HG03432 (cell line): ENCODE measurements around the gene METTL24.

Experiments
- ATAC-seq: cut with Tn5 transposase; IDR thresholded peaks from one replicate; pipeline ENCODE4 v1.9.1; 2021; ENCODE audit warnings: mild to moderate bottlenecking, moderate library complexity; ENCODE audit not compliant: unreplicated experiment

Gene METTL24, protein sequence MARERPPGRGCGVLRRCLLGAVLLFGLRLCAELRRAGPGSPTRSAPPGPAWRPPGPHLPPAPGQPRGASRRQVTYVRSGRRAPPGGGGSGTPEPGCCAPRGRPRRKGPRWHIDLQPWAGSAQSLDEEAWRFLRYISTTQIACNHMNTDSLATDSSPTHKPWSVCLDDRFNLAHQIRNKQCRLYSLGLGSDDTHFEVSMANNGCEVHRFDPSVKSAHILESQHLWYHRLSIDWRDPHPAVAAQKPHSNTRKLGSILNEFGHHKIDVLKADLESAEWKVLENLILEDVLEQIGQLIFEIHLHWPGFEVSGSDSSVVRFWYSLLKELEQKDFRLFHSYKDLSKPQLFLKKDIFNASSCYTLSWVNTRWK

DNA sequence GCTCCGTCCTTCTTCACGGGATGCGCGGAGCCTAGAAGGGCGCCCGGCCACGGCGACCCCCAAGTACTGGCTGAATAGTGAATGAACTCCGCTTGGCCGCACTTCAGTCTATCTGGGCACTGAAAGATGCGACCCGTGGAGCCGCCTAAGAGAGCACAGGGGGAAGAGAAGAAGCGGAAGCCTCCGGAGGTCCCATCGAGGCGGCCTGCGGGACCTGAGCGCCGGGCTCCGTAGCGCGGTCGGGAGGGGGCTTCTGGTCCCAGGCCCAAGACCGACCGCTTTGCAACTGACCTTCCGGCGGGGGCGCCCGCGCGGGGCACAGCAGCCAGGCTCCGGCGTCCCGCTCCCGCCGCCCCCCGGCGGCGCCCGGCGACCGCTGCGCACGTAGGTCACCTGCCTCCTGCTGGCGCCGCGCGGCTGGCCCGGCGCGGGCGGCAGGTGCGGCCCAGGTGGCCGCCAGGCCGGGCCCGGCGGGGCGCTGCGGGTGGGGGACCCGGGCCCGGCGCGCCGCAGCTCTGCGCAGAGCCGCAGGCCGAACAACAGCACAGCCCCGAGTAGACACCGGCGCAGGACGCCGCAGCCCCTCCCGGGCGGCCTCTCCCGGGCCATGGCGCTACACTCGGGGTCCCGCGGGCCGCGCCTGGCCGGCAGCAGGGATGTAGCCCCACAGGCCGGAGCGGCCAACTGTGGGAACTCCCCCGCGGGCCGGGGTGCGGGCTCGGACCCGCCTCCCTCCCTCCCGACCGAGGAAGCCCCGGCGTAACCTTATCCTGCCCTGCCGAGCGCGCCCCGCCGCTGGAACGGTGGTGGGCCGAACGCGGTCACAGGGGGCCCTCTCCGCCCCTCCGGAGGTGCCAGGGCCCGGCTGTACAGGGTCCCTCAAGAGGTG, at the start of gene METTL24:
TSS of gene METTL24 (minus strand) at position 686 of the 889 bp plus-strand sequence. CDS start at position 609, 77 bp downstream.
- ATAC-seq, result no peak

DNA sequence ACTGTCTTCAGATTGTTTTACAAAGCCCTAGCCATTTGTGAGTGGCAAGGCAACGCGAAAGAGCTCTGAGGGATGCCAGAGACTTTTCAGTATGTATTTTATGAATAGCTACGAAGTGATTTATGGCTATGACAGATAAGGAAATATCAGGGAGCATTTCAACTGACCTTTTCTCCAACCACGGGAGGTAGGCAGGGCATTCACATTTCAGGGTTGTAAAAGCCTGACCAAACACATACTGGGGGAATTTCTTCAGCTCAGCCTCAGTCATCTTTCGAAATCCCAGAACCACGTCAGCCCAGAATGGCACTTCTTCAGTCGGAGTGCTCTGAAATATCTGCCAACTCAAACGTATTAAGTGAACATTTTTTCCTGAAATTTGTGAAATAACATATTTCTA, 46.5 kb upstream of the METTL24 start:
- no peak for ATAC-seq

DNA sequence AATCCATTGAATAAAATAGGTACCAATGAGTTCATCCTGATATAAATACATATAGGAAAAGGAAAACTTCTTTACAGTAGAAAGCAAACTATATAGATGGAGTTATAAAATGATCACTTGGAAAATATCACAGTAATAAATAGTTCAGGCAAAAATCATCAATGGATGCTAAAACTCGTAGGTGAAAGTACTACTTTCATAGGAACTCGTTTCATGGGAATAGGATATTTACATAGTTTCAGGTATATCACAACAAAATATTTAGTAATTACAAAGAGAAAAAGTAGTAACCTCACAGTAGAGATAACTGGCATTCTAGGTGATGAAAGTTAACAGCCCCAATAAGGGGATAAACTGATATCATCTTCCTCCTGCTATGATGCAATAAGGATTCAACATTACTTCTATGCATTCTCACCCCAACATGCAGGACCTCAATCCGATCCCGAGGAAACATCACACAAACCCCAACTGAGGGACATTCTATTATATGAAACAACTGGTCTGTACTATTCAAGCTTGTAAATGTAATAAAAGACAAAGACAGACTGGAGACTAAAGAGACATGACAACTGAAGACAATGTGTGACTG, 43.5 kb upstream of the METTL24 start:
- no peak for ATAC-seq

DNA sequence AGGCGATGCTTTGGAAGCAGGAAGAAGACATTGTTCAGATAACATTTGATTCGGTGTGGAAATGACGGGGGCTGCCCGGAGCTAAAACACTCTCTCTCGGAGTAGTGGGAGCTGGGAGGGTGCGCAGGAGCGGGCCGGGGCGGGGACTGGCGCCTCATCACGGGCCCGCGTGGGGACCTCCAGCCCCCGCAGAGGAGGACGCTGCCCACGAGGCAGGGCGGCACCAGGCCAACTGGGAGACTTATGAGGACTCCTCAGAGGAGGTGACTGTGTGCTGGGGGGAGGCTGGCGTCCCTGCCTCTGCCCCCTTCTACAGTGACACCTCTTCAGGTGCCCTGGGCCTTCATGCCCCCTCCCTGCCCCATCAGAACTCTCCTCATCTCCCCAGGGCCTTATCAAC, 42.1 kb upstream of the METTL24 start:
- ATAC-seq, result no peak

DNA sequence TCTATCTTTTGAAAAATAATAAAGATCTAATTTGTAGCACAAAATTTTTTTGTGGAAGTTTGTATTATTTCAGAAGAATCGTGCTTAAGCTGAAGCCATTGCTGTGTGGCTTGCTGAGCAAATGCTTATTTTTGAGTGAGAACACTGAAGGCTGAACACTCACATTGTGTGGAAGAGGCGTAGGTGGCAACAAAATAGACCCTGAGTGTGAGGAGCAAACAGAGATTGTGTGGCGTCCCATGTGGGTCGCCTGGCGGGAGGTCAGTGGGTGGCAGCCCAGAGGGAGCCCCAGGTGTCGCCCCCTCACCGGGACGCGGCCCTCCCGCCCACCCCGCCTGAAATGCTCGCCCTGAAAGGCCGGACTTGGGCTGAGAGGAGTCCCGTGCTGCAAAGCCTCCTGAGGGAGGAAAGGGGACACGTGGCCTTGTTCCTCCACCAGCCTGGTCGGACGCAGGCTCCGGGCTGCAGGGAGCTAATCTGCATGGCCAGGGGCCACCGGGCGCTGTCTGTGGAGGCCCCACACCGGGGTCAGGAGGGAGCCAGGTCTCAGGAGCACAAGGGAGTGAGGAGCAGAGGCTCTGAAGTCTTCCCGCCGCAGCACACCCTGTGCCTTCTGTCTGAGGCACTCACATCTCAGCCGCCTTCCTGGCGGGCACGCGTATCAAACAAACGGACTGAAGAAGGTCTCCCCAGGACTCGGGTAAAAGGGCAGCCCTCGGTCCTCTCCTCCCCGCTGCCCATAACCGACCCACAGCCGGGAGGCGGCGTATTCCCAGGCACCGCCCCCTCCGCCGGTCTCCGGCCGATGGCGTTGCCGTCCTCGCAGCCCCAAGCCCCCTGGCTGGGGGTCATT, 41.3 kb upstream of the METTL24 start:
- no peak for ATAC-seq

DNA sequence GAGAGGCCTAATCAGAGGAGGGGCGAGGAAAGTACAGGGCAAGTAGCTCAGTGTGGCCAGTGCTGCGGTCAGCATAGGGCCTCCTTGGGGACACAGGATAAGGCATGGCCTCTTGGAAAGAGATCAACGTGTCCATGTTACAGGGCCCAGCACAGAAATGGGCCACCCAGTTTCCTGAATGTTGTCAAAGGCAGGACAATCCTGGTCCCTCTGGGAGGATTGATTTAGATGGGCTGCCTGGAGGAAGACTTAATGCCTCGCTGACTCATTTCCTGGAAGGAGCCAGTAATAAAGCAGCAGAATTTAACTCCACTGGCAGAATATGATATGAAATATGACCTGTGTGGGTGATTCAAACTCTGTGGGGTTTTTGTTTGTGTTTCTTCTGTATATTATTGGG, 40.6 kb upstream of the METTL24 start:
- ATAC-seq, result no peak

DNA sequence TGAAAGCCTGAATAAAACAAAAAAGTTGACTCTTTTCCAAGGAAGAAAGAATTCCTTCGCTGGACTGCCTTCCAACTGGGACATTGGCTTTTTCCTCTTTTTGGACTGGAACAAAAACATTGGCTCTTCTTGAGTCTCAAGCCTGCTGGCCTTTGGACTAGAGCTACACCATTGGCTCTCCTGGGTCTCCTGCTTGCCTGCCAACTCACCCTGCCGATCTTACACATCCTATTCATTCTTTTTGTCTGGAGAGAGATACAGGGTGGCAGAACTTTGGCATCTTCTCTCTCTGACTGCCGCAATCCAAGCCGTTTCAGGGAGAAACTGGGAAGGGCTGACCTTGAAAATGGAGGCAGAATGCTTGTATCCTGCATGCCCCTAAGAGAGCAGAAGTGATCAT, 37.1 kb upstream of the METTL24 start:
- no peak for ATAC-seq

DNA sequence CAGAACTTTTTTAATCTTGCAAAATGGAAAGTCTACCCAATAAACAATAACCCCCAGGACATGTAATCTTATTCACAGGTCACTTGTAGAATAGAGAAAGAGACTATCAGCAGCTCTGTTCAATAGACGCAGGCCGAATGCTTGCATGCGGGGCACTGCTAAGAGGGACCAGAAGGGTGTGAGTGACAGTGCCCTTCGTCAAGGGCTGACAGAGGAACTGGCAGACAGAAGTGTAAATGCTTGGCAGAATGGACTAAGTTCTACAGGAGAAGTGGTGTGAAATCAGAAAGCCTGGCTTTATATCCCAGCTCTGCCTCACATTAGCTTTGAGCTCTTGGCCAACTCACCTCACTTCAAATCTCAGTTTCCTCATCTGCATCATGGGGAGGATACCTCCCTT, 36.3 kb upstream of the METTL24 start:
- no peak for ATAC-seq

DNA sequence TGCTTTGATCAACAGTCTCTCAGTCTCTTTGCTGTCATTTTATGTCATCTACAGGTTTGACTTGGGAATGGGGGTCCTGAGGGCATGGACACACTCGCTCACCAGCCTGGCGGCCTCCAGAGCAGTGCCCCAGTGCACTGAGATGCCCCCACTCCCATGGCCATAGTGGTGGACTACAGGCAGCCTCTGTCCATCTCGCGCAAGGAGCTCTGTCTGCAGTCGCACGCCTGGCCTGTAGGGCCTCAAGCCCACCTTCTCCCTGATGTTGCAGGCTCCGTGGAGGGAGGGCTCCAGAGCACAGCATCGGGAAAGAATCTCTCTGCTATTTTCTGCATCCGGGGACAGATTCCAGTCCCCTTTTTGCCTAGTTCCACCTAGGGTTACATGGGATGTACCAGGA, 34.6 kb upstream of the METTL24 start:
- no peak for ATAC-seq

DNA sequence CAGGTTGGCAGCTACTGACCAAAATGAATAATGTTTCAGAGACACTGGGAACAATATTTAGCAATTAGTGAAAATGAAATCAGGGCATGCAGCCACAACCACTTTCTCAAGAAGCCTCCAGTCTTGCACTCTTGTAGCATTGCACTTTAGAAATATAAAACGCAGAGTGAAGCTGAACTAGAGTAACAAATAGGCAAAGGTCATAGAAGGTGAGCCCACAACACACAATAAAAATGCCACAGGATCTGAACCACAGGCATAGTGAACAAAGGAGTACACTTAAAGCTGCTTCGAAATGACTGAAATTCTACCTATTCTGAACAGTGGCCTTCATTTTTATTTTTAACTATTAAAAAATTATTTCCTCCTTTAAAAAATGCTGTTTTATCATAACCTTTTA, 32.3 kb upstream of the METTL24 start:
- ATAC-seq, result no peak

DNA sequence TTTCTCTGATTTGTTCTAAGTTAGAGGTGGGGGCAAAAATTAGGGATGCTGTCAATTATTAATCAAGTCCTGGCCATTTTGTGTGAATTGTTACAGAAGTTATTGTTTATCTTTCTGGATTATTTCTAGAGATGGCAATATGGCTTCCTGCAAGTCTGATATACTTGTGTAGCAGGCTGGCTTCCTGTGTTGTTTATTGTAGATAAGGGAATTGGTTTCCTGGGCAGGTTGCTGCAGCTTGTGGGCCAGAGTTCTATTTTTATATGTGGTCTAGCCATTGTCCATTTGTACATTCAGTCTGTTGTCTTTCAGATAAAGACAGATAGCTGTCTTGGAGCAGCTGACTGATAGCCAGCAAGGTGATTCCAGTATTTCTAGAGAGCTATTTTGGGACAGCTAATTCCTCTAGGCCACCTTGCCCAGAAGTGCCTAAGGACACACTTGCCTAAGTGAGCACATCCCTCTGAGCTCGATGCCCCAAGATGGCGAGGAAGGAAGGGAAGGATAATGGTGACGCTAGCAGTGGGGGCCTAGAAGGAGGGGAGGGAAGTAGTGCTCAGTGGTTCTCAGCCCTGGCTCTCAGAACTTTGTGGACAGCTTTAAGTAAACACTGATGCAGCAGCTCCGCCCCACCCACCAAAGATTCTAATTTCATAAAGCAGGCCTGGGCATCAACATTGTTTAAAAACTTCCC, 31.7 kb upstream of the METTL24 start:
- ATAC-seq, result no peak

DNA sequence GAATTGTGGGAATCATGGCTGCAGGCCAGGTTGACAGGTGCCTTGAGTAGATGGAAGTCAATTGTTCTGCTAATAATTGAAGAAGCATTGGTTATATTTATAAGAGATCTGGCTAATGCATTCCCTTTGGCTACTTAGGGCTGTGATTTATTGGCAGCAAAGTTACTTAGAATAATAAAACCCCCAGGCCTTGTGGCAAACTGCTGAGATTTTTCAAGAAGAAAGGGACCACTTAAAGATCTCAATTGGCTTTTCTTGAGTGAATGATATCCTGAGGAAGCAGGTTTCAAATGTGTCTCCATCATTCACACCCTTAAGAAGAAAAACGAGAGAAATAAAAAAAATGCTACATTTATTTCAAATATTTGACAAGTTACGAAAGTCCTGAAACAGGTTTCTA, 29.8 kb upstream of the METTL24 start:
- no peak for ATAC-seq

DNA sequence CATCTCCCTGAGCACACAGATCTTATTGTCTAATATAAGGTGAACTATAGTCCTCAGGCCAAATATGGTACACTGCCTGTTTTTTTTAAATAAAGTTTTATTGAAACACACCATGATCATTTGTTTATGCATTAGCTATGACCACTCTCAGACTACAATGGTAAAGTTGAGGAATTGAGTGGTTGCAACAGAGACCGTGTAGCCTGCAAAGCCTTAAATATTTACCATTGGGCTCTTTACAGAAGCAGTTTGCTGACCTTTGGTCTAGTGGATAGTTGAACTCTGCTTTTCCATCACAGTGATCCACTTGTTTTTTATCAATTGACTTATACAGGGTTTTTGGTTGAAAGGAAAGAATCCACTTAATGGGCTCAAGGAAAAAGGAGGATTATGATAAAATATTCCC, 27.3 kb upstream of the METTL24 start:
- ATAC-seq, result no peak

DNA sequence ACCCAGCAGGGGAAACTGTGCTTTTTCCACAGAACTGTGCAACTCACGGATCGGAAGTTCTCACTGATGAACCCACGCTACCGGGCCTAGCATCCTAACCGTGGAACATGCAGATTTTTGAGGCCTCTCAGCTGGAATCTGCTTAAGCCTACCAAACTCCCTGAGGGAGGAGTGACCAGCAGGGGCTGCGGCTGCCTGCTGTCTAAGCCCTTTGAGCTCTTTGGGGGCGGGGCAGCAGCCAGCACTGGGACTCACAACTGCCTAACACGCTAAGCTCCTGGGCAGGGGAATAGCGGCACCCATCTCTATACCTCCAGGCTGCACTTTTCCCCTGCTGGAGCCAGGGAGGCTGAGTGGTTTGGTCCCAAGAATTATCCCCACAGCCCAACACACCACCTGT, 20.4 kb upstream of the METTL24 start:
- ATAC-seq, result no peak

DNA sequence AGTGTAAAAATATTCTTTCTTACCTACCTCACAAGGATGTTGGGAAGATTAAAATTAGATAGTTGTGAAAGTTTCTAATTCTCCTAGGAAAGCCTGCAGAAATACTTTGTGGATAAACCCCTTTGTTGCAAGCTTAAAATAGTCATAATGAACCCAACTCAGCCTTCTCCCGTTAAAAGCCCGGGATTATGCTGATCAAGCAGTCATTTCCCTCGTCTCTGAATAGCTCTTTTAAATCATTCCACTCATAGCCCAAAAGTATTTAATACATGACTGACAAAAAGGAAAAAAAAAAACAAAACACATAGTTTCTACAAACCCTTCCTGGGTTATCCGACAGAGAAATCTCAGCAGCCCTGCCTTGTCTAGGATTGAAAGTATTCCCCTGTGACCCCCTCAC, 10.9 kb upstream of the METTL24 start:
- ATAC-seq, result no peak

DNA sequence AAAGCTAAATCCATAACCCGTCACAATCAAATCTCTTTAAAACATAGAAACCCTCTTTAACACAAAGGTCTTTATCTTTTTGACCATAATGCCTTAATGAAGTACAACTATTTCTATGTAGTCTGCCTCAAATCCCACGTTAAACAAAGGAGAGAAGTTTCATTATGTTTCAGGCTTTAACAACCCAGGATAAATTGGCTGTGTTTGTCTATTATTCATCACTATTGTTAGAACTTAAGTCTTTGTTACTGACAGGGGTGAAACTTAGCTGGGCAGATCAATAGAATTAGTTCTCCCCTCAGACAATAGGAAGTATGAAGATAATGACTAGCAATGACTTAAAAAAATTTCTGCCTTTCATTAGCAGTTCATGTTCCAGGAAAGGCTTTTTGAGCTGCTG, 10.1 kb upstream of the METTL24 start:
- ATAC-seq, result no peak

DNA sequence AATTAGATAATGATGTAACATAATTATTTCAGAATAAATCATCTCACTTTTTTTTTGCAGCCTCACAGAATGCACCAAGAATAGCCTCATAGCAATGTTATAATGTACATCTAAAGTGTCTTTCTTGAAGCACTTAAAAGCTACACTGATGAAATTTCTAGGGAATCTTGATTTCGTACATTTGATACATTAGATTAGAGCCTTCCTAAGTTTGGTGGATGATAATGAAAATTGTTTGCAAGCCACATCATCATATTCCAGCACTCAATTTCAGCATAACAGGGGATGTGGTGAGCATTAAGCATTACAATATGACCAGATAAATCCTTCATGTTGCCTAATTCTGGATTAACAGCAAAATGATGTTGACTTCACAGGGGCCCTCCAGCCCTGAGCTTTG, 9.7 kb upstream of the METTL24 start:
- no peak for ATAC-seq

DNA sequence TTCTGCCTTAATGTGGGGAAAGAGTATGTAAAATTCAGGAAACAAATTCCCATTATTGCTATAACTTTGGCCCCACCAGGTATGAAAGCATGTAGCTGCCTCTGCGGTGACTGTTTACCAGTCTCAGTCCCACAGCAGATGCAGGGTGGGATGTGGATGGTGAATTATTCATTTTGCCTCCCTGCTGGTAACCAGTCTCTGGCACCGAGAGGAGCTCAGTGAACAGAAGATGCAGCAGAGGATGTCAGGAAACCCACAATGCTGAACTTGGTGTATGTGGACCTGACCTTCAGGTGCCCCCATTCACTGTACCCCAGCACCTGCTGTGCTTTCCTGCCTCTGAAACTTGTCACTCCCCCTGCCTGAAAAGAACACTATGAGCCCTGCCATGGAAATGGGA, 8.8 kb upstream of the METTL24 start:
- ATAC-seq, result no peak

DNA sequence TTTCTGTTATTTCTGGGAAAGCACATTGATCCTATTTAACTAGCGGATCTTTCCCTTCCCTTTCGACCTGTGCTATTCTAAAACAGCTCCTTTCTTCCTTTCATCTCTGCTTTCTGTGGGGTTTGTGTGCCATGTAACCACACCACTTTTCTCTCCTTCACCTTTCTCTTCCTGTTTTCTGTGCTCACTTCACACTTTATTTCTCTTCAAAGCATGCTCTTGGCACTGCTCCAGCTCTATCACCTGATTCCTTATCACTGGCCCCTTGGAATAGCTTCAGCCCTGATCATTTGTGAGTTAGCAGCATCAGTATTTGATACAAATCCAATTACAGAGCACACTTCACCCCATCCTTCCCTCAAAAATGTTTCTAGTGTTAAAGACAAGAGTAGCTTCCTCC, 8.1 kb upstream of the METTL24 start:
- ATAC-seq, result no peak

DNA sequence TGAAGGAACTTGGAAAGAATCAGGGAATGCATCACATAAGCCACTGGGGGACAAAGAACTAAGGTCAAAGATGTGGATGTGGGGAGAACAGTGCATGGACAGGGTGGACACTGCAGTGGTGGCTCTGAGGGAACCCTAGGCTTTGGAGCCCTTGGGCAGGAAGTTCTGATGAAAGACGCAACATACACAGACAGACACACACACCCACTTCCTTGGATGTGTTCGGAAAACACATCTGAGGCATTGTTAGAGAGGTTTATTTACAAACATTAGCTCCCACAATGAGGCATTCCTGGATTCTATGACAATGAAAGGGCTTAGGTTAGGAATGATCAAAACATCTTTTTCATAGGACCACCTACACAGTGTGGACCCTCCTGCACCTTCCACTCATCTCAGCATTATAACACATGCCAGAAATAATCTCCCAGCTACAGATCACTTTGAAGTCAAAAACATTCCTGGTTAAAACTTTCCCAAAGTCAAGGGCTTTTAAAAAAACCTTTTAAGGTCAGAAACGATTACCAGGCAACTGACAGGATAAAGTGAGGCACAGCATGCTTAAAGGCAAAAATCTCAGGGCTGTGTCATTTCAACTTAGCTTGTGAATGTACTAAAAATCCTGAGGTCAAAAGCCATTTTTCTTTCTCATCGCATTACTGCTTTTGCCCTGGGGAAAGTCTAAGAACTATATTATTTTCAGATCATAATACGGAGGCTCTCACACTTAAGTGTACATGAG, 6.4 kb upstream of the METTL24 start:
- no peak for ATAC-seq
